Mammary epithelial cell (primary cell): ENCODE measurements around the gene EDARADD.

Source experiments
- EZH2 ChIP-seq: IDR thresholded peaks from 2 replicates; pipeline ENCODE4 v1.6.1; 2012; ENCODE audit warnings: low read length, inconsistent platforms, borderline replicate concordance
- TF ChIP-seq, protein P1 (sequence below), 2 donors: IDR thresholded peaks in 1 of 2; conservative IDR thresholded peaks in 1 of 2; 2 replicates each; pipeline ENCODE4 v1.5.1; 2011 to 2012; ENCODE audit warnings: inconsistent platforms in 2 of 2, low read length in 2 of 2, mild to moderate bottlenecking in 2 of 2, control low read depth in 1 of 2, low read depth in 1 of 2; ENCODE audit not compliant: insufficient read depth in 1 of 2; ENCODE audit errors: extremely low read depth in 1 of 2

DNA sequence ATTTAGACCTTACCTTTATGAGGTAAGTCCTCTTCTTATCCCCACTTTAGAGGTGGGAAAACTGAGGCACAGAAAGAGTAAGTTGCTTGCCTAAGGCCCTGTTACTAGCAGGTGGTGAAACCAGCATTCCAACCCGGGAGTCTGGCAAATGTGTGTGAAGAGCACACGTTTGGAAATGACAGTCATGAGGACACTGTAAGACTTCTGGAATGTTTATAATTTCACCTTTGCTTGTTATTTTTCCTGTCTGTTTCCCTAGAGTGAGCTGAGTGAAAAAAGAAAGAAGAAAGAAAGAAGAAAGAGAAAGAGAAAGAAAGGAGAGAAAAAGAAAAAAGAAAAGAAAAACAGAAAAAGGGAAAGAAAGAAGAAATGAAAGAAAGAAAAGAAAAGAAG, 108.5 kb downstream of the EDARADD start:
- TF ChIP-seq, protein P1, sequence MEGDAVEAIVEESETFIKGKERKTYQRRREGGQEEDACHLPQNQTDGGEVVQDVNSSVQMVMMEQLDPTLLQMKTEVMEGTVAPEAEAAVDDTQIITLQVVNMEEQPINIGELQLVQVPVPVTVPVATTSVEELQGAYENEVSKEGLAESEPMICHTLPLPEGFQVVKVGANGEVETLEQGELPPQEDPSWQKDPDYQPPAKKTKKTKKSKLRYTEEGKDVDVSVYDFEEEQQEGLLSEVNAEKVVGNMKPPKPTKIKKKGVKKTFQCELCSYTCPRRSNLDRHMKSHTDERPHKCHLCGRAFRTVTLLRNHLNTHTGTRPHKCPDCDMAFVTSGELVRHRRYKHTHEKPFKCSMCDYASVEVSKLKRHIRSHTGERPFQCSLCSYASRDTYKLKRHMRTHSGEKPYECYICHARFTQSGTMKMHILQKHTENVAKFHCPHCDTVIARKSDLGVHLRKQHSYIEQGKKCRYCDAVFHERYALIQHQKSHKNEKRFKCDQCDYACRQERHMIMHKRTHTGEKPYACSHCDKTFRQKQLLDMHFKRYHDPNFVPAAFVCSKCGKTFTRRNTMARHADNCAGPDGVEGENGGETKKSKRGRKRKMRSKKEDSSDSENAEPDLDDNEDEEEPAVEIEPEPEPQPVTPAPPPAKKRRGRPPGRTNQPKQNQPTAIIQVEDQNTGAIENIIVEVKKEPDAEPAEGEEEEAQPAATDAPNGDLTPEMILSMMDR (conservative IDR thresholded peaks at IDR 0.05 in 1 of 2, IDR thresholded peaks at IDR 0.05 in 1 of 2; ENCODE audit: extremely low read depth in 1 of 2, insufficient read depth in 1 of 2, low read depth in 1 of 2, low read length in 2 of 2) = no peak
- no peak for TF ChIP-seq EZH2
